MM.1S (cell line): ENCODE results near the gene TMEM179B.

ENCODE experiments used
- CTCF ChIP-seq: fragments of 300-600 bp; sonication (generic); IDR thresholded peaks from 2 replicates; pipeline ENCODE4 v1.5.1; 2016; ENCODE audit warnings: antibody characterized with exemption, low read length, mixed read lengths
- EZH2 ChIP-seq: fragments of 300-600 bp; sonication (generic); optimal IDR thresholded peaks from 2 replicates; pipeline ENCODE3; 2017; ENCODE audit warnings: low read depth, mild to moderate bottlenecking, antibody characterized with exemption, low read length, mixed read lengths

DNA sequence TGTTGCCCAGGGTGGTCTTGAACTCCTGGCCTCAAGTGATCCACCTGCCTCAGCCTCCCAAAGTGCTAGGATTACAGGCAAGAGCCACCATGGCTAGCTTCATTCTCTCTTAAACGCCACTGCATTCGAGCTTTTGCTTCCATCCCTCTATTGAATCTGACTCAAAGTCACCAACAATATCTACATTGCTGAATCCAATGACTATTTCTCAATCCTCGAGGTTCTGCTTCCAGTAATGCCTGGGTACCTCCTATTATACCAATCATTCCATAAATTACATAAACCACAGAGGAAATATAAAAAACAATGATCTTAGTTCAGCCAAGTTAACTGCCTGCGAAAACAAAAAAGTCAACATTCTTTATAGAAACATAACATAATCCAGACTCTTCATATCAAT is 29.9 kb downstream of the TMEM179B start:
- TF ChIP-seq EZH2 (no peak), CTCF (no peak)
